Pancreas (tissue), 10 donors: ENCODE results near the gene CSNK1G3. TPM values are rescaled to one million over a fixed set of nuclear protein-coding genes. Genes with fewer than 3 reads are reported as not detected.
A peak's percentile ranks its signal among the peaks of the same experiment; 100 is the strongest.

Experiments used
- ATAC-seq, 4 donors: fragments of 200-7000 bp; cut with Tn5 transposase; one replicate each; pipeline versions ENCODE4 v1.8.0 to v1.9.1; 2020; ENCODE audit warnings: mild to moderate bottlenecking in 4 of 4, moderate library complexity in 4 of 4
- DNase-seq, 6 donors: peaks; one replicate each; pipeline ENCODE4 v3.0.0-alpha.2; 2020
- FAIRE-seq: peaks from 2 replicates; lab custom pipeline; 2012; peaks lifted over from hg19 to GRCh38; lab: Jason Lieb, UNC
- H3K27ac ChIP-seq, 4 donors: fragments of 200-600 bp; sonication (generic); 1 replicate in 3 of 4; 2 replicates in 1 of 4; pipeline versions ENCODE4 v1.5.0 to v1.8.0; 2020
- H3K27me3 ChIP-seq, 4 donors: fragments of 200-600 bp; one replicate each; pipeline ENCODE4 v1.8.0; 2021
- H3K36me3 ChIP-seq, 3 donors: fragments of 200-600 bp; sonication (generic) in 1 of 3; one replicate each; pipeline versions ENCODE4 v1.5.0 to v1.8.0; 2020 to 2021
- H3K4me1 ChIP-seq, 3 donors: fragments of 200-600 bp; one replicate each; pipeline ENCODE4 v1.8.0; 2021
- H3K4me3 ChIP-seq, 4 donors: fragments of 200-600 bp; sonication (generic) in 2 of 4; one replicate each; pipeline versions ENCODE4 v1.5.0 to v1.8.0; 2020 to 2021
- H3K9me3 ChIP-seq, 4 donors: fragments of 200-600 bp; one replicate each; pipeline ENCODE4 v1.8.0; 2021
- WGBS, 2 donors: extraction: QIAGEN DNeasy Blood & Tissue Kit; methylation state at CpG; one replicate each; pipeline ENCODE4 v1.1.7; 2013; 5-methylcytosine and 5-hydroxymethylcytosine counted together
- intact Hi-C, 3 donors: fragments of 100-400 bp; cut with DNase I; formaldehyde crosslinking; loops; one replicate each; pipeline versions ENCODE4 v1.11.1 to v1.14.2; 2022
- polyA plus RNA-seq, 2 donors: library from polyadenylated mRNA; stranded (reverse); fragments of 200-250 nt; gene quantifications; one replicate each; pipeline ENCODE4 v1.2.3, GENCODE V29; 2013
- total RNA-seq, 6 donors: library from RNA; stranded (reverse); fragmentation: NEBNext Ultra II Directional in 4 of 6; extraction: Animal tissue kit (Norgen Biotek cat#: 25700) in 4 of 6; gene quantifications; one replicate each; pipeline versions ENCODE4 v1.2.1 to v1.2.4, GENCODE V29; 2021 to 2023
- TF ChIP-seq, protein P1 (sequence below), 4 donors: fragments of 200-600 bp; sonication (generic) in 3 of 4; IDR thresholded peaks; one replicate each; pipeline versions ENCODE4 v1.5.0 to v1.8.0; 2021; ENCODE audit warnings: antibody characterized with exemption in 4 of 4
- donor health status: healthy with polysubstance abuse.
- donor health status: DM: no; HTN: no; CAD: no; lungs with moderate emphysema.
- donor health status: DM: no; HTN: no; CAD: no.
- donor health status: control.
- donor health status: control.
- donor health status: Bipolar disorder and iron deficiency.
- donor health status: DM: yes; HTN: yes; CAD: no.
- donor health status: DM: no; HTN: no; CAD: no.
- donor health status: DM: no; HTN: no; CAD: no.
- donor health status: DM: yes; HTN: yes; CAD: no.

Gene CSNK1G3
- total and polyA plus RNA-seq, 8 donors, result 3.9 to 29.0 (median 13.9) TPM

DNA sequence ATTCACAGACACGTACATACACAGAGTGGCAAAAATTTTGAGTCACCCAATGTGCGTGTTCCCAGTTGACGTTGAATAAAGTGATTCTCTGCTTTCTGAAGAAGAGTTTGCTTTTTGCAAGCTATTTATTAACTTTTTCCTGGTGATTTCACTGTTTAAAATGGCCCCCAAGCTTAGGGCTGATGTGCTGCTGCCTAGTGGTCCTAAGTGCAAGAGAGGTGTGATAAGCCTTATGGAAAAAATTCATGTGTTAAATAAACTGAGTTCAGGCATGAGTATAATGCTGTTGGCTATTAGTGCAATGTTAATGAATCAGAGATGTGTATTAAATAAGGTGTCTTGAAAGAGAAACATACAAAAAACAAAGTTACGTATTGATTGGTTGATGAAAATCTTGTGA lies 16.9 kb downstream of the CSNK1G3 start:
- peaks cover 3 to 9% (median 7%) of the 10 kb centered on the region in 3 donors for H3K4me1 ChIP-seq
- TF ChIP-seq, protein P1, sequence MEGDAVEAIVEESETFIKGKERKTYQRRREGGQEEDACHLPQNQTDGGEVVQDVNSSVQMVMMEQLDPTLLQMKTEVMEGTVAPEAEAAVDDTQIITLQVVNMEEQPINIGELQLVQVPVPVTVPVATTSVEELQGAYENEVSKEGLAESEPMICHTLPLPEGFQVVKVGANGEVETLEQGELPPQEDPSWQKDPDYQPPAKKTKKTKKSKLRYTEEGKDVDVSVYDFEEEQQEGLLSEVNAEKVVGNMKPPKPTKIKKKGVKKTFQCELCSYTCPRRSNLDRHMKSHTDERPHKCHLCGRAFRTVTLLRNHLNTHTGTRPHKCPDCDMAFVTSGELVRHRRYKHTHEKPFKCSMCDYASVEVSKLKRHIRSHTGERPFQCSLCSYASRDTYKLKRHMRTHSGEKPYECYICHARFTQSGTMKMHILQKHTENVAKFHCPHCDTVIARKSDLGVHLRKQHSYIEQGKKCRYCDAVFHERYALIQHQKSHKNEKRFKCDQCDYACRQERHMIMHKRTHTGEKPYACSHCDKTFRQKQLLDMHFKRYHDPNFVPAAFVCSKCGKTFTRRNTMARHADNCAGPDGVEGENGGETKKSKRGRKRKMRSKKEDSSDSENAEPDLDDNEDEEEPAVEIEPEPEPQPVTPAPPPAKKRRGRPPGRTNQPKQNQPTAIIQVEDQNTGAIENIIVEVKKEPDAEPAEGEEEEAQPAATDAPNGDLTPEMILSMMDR (IDR thresholded peaks at IDR 0.05), result no peak
- H3K36me3 ChIP-seq, result no peaks in the 10 kb centered on the region
- no peak overlapping the region for H3K4me3 ChIP-seq
- FAIRE-seq, result no peak
- H3K9me3 ChIP-seq, result no peaks in the 10 kb centered on the region
- ATAC-seq, result no peak
- no peaks in the 10 kb centered on the region for H3K27me3 ChIP-seq
- no peak overlapping the region for H3K27ac ChIP-seq
- DNase-seq, result no peak
- intact Hi-C loops, result no loop called here
- 96 to 97% methylated on average over 4 of the region's 4 CpGs for WGBS, 2 donors

DNA sequence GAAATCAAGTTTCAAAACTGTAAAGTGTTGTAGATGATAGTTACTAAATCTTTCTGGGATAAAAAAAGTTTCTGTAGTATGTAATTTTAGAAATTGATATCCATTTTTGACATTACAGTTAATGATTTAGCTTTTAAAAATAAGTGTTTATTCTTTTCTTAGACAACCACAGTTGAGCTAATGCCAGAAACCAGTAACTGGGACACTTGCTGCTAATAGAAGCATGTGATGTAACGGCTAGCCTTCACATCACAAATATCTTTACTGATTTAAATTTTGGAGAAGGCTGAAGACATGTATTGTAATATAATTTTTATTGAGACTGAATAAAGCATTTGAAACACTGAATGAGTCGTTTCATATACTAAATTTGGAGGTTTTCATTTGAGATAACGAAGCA lies 18.8 kb downstream of the CSNK1G3 start:
- FAIRE-seq (peak; percentile 91), ATAC-seq (no peak), DNase-seq (no peak)
- Histone ChIP-seq H3K9me3 (no peaks in the 10 kb centered on the region), H3K36me3 (no peaks in the 10 kb centered on the region), H3K27ac (no peak overlapping the region), H3K4me3 (no peak overlapping the region), H3K27me3 (no peaks in the 10 kb centered on the region), H3K4me1 (peaks cover 0 to 9% (median 4%) of the 10 kb centered on the region in 3 donors)
- TF ChIP-seq, protein P1 (IDR thresholded peaks at IDR 0.05), result no peak
- WGBS, 2 donors, result 70 to 78% methylated on average over 3 of the region's 3 CpGs
- intact Hi-C loops, result no loop called here

DNA sequence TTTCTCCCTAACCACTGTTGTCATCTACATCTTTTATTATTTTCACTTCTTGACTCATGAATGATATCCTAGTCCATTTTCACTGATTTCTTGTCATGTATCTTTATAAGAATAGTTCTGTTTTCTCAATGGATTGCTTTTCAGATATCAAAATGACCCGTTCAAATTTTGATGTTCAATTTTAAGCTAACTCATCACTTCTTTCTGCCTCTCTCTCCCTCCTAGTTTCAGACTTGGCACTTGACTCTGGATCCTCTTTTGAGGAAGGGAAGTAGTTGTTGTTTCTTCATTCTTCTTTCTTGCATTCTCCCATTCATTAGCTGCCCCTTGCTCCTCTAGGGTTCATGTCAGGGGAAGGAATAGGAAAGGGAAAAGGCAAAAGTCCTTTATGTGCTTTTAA lies 23.7 kb downstream of the CSNK1G3 start:
- peaks cover 0 to 8% (median 3%) of the 10 kb centered on the region in 3 donors for H3K4me1 ChIP-seq
- FAIRE-seq (no peak), DNase-seq (no peak), ATAC-seq (no peak)
- intact Hi-C loops, result no loop called here
- TF ChIP-seq, protein P1 (IDR thresholded peaks at IDR 0.05), result no peak
- H3K27ac ChIP-seq, result no peak overlapping the region
- 80 to 90% methylated on average over 1 of the region's 1 CpG for WGBS, 2 donors
- H3K36me3 ChIP-seq, result no peaks in the 10 kb centered on the region
- H3K27me3 ChIP-seq, result no peaks in the 10 kb centered on the region
- H3K4me3 ChIP-seq, result no peak overlapping the region
- no peaks in the 10 kb centered on the region for H3K9me3 ChIP-seq

DNA sequence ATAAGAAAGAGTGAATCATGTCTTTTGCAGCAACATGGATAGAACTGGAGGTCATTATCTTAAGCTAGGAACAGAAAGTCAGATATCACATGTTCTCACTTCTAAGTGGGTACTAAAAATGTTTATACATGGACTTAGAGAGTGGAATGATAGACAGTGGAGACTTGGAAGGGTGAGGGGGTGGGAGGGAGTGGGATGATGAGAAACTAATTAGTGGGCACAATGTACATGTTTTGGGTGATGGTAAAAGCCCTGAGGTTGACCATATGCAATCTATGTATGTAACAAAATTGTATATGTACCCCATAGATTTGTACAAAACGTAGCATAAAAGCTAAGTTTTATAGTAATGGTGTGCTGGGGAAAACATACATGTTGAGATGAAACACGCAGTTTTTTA lies 25.3 kb downstream of the CSNK1G3 start:
- Histone ChIP-seq H3K4me3 (no peak overlapping the region), H3K36me3 (no peaks in the 10 kb centered on the region), H3K4me1 (peaks cover 0 to 6% (median 0%) of the 10 kb centered on the region in 3 donors), H3K27me3 (no peaks in the 10 kb centered on the region), H3K27ac (no peak overlapping the region), H3K9me3 (no peaks in the 10 kb centered on the region)
- no peak for DNase-seq
- TF ChIP-seq, protein P1 (IDR thresholded peaks at IDR 0.05), result no peak
- intact Hi-C loops, result no loop called here
- no peak for ATAC-seq
- WGBS, 2 donors, result 95 to 96% methylated on average over 2 of the region's 2 CpGs
- no peak for FAIRE-seq

DNA sequence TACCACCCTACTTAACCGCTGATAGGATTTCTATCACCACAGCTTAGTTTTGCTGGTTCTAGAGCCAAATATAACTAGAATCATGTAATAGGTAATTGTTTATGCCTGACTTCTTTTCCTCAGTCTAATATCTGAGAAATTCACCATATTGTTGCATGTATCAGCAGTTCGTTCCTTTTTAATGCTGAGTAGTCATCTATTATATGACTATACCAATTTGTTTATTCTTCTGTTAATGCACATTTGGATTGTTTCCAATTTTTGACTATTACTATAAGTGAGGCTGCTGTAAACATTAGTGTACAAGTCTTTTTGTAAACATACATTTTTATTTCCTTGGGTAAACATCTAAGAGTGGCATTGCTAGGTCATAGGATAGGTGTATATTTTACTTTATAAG lies 25.9 kb downstream of the CSNK1G3 start:
- Histone ChIP-seq H3K4me1 (peaks cover 0 to 6% (median 0%) of the 10 kb centered on the region in 3 donors), H3K4me3 (no peak overlapping the region), H3K27ac (no peak overlapping the region), H3K9me3 (no peaks in the 10 kb centered on the region), H3K36me3 (no peaks in the 10 kb centered on the region), H3K27me3 (no peaks in the 10 kb centered on the region)
- no peak for ATAC-seq
- WGBS, 2 donors, result 73 to 90% methylated on average over 2 of the region's 2 CpGs
- no peak for DNase-seq
- TF ChIP-seq, protein P1 (IDR thresholded peaks at IDR 0.05), result no peak
- no peak for FAIRE-seq
- intact Hi-C loops, result no loop called here
